ENCODE results near the gene SPTSSB. TPM values are rescaled to one million over a fixed set of nuclear protein-coding genes. Genes with fewer than 3 reads are reported as not detected.

Gene SPTSSB
- total and polyA plus RNA-seq, 9 of the 15 experiments (the other 6 are each of a cell fraction or from before 2014, with no cell fraction given) = 0.07 TPM; not detected in 8

- TF ChIP-seq MBD1 (CRISPR knock-in tag; IDR thresholded peaks at IDR 0.05) (no peak), SNIP1 (IDR thresholded peaks at IDR 0.05; ENCODE audit: low read depth) (no peak), MITF (IDR thresholded peaks at IDR 0.05) (no peak), THAP7 (CRISPR knock-in tag; IDR thresholded peaks at IDR 0.05) (no peak), SNAPC5 (CRISPR knock-in tag; IDR thresholded peaks at IDR 0.05) (no peak), HSF4 (CRISPR knock-in tag; IDR thresholded peaks at IDR 0.05; ENCODE audit: borderline replicate concordance) (no peak), SMAD2 (IDR thresholded peaks at IDR 0.05; ENCODE audit: low read depth, low read length) (no peak)
These were observed 23.6 kb downstream of the SPTSSB start (continued) for GRCh38 chr3:161347726-161348125.

- Histone ChIP-seq H4K20me1 (replicated peaks; ENCODE audit: control insufficient read depth, insufficient read depth, low read length) (no peaks in the 10 kb centered on the region), H2AFZ (ENCODE audit: low read depth, low read length) (no peak overlapping the region), H3K4me1 (replicated peaks in 1 of 2; ENCODE audit: control insufficient read depth in 2 of 2, insufficient read depth in 2 of 2, low read length in 2 of 2) (no peaks in the 10 kb centered on the region), H3K9ac (ENCODE audit: insufficient read depth in 1 of 2, low read depth in 2 of 2, low read length in 2 of 2) (no peak overlapping the region), H3K9me1 (ENCODE audit: control insufficient read depth, insufficient read depth, low read length) (no peaks in the 10 kb centered on the region), H3K36me3 (ENCODE audit: control insufficient read depth, insufficient read depth, low read length) (no peaks in the 10 kb centered on the region), H3K4me3 (no peak overlapping the region), H3K4me2 (ENCODE audit: insufficient read depth, low read length) (no peak overlapping the region), H3K27me3 (ENCODE audit: control insufficient read depth in 2 of 2, insufficient read depth in 2 of 2, low read length in 2 of 2) (no peaks in the 10 kb centered on the region), H3K79me2 (ENCODE audit: control insufficient read depth, insufficient read depth, low read length) (no peaks in the 10 kb centered on the region), H3K27ac (ENCODE audit: extremely low read depth, low read depth, low read length) (no peak overlapping the region), H3K9me3 (replicated peaks; ENCODE audit: control insufficient read depth, insufficient read depth, low read depth, low read length) (no peaks in the 10 kb centered on the region)
- intact Hi-C loops (cut with micrococcal nuclease) = no loop called here
- ATAC-seq = no peak
- ChIA-PET CTCF (ENCODE audit: low intra/inter-chr PET ratio) (interaction anchor here (0.6 kb wide), 1 partner anchor 24 kb away, joined by 3 read pairs; no protein-coding TSS in a partner anchor), POLR2A (interaction anchor here (1.3 kb wide), 1 partner anchor 13 kb away, joined by 4 read pairs; no protein-coding TSS in a partner anchor)
- DNase-seq (ENCODE audit: extremely low read depth in 1 of 4, low spot score in 3 of 4) = no peak
- no peak for FAIRE-seq
- in situ Hi-C loops (cut with MboI) = no loop called here
- no TSS peak for BruUV-seq (replicated peaks)
- TF ChIP-seq HOXB6 (CRISPR knock-in tag; IDR thresholded peaks at IDR 0.05; ENCODE audit: borderline replicate concordance) = no peak
- WGBS (ENCODE audit: insufficient coverage, low coverage, missing lambda C conversion rate) = 0% methylated on average over 2 of the region's 2 CpGs
These were observed 26.3 kb downstream of the SPTSSB start for GRCh38 chr3:161345023-161345422.
